ENCODE measurements around the gene MOAP1.
"Not testable (repeated sequence)": the region's sequence is repeated elsewhere in the genome, so short reads cannot be mapped to it uniquely, and the experiment has no call there.

The MOAP1 gene

GRCh38 chr14:93185349-93185720, 638 bp upstream of the MOAP1 start:
- DNase-seq (ENCODE audit: low read depth in 2 of 2) = no peak

GRCh38 chr14:93183596-93184317, 940 bp downstream of the MOAP1 start:
- no peak for DNase-seq (ENCODE audit: low read depth in 2 of 2)

- no peak for DNase-seq (ENCODE audit: low read depth in 2 of 2)
Measured at GRCh38 chr14:93175492-93175891, 9.2 kb downstream of the MOAP1 start.

GRCh38 chr14:93174731-93175130, 10.0 kb downstream of the MOAP1 start:
- DNase-seq (ENCODE audit: low read depth in 2 of 2) = not testable (repeated sequence)

- peak in 1 of 2 donors; percentile 17 for DNase-seq (ENCODE audit: low read depth in 2 of 2)
Measured at GRCh38 chr14:93173943-93174395, 10.7 kb downstream of the MOAP1 start.

GRCh38 chr14:93171376-93171775, 13.3 kb downstream of the MOAP1 start:
- DNase-seq (ENCODE audit: low read depth in 2 of 2) = no peak

GRCh38 chr14:93170141-93170540, 14.6 kb downstream of the MOAP1 start:
- DNase-seq (ENCODE audit: low read depth in 2 of 2) = not testable (repeated sequence)

GRCh38 chr14:93169619-93170018, 15.1 kb downstream of the MOAP1 start:
- not testable (repeated sequence) for DNase-seq (ENCODE audit: low read depth in 2 of 2)

- DNase-seq (ENCODE audit: low read depth in 2 of 2) = not testable (repeated sequence)
Measured at GRCh38 chr14:93168610-93169009, 16.1 kb downstream of the MOAP1 start.

GRCh38 chr14:93165271-93166265, 19.1 kb downstream of the MOAP1 start:
- not testable (repeated sequence) for DNase-seq (ENCODE audit: low read depth in 2 of 2)

GRCh38 chr14:93163564-93163963, 21.1 kb downstream of the MOAP1 start:
- no peak for DNase-seq (ENCODE audit: low read depth in 2 of 2)

GRCh38 chr14:93161411-93161940, 23.2 kb downstream of the MOAP1 start:
- no peak for DNase-seq (ENCODE audit: low read depth in 2 of 2)

GRCh38 chr14:93160353-93160801, 24.3 kb downstream of the MOAP1 start:
- DNase-seq (ENCODE audit: low read depth in 2 of 2) = no peak

GRCh38 chr14:93159625-93160352, 24.9 kb downstream of the MOAP1 start:
- DNase-seq (ENCODE audit: low read depth in 2 of 2) = not testable (repeated sequence)

GRCh38 chr14:93158349-93158748, 26.3 kb downstream of the MOAP1 start:
- not testable (repeated sequence) for DNase-seq (ENCODE audit: low read depth in 2 of 2)

- no peak for DNase-seq (ENCODE audit: low read depth in 2 of 2)
Measured at GRCh38 chr14:93156693-93157369, 27.9 kb downstream of the MOAP1 start.

- no peak for DNase-seq (ENCODE audit: low read depth in 2 of 2)
Measured at GRCh38 chr14:93155667-93156066, 29.0 kb downstream of the MOAP1 start.

- no peak for DNase-seq (ENCODE audit: low read depth in 2 of 2)
Measured at GRCh38 chr14:93153121-93153520, 31.6 kb downstream of the MOAP1 start.

- DNase-seq (ENCODE audit: low read depth in 2 of 2) = no peak
Measured at GRCh38 chr14:93150227-93151208, 34.2 kb downstream of the MOAP1 start.

GRCh38 chr14:93148979-93149378, 35.7 kb downstream of the MOAP1 start:
- DNase-seq (ENCODE audit: low read depth in 2 of 2) = no peak

Data from stimulated activated CD8-positive, alpha-beta memory T cell treated with anti-CD3 and anti-CD28 coated beads, Interleukin-15, amount 100 ng/mL, for 48 hours (primary cell).